HG03565 (cell line): ENCODE data around the gene RITA1.
A peak's percentile ranks its signal among the peaks of the same experiment; 100 is the strongest.

Experiments
- ATAC-seq: cut with Tn5 transposase; IDR thresholded peaks from one replicate; pipeline ENCODE4 v1.9.1; 2021; ENCODE audit warnings: mild to moderate bottlenecking, moderate library complexity; ENCODE audit not compliant: unreplicated experiment

Gene RITA1

GRCh38 chr12:113173081-113173698 is 12.3 kb upstream of the RITA1 start:
- ATAC-seq: peak; percentile 51

- ATAC-seq: no peak
Observed at GRCh38 chr12:113174461-113175384, 10.8 kb upstream of the RITA1 start.

- ATAC-seq: no peak
Observed at GRCh38 chr12:113179023-113179422, 6.5 kb upstream of the RITA1 start.

GRCh38 chr12:113180333-113180732 is 5.2 kb upstream of the RITA1 start:
- ATAC-seq: no peak

- ATAC-seq: no peak
Observed at GRCh38 chr12:113181975-113182374, 3.5 kb upstream of the RITA1 start.

GRCh38 chr12:113183030-113183589 is 2.4 kb upstream of the RITA1 start:
- ATAC-seq: no peak

GRCh38 chr12:113184098-113184899 is 1.2 kb upstream of the RITA1 start:
- ATAC-seq: peak; percentile 24

GRCh38 chr12:113184900-113185179 is 681 bp upstream of the RITA1 start:
- ATAC-seq: peak; percentile 66

- ATAC-seq: no peak
Observed at GRCh38 chr12:113186033-113186365, 478 bp downstream of the RITA1 start.

GRCh38 chr12:113186666-113187325 is 1.3 kb downstream of the RITA1 start:
- ATAC-seq: no peak

GRCh38 chr12:113189361-113189760 is 3.8 kb downstream of the RITA1 start:
- ATAC-seq: no peak

GRCh38 chr12:113190761-113191160 is 5.2 kb downstream of the RITA1 start:
- no peak for ATAC-seq

- no peak for ATAC-seq
Observed at GRCh38 chr12:113191227-113191626, 5.7 kb downstream of the RITA1 start.

- no peak for ATAC-seq
Observed at GRCh38 chr12:113194971-113195391, 9.5 kb downstream of the RITA1 start.

- no peak for ATAC-seq
Observed at GRCh38 chr12:113195598-113195997, 10.1 kb downstream of the RITA1 start.

- no peak for ATAC-seq
Observed at GRCh38 chr12:113196582-113196981, 11.1 kb downstream of the RITA1 start.

GRCh38 chr12:113196990-113197389 is 11.5 kb downstream of the RITA1 start:
- ATAC-seq: peak; percentile 59

GRCh38 chr12:113197518-113198077 is 12.1 kb downstream of the RITA1 start:
- no peak for ATAC-seq

- no peak for ATAC-seq
Observed at GRCh38 chr12:113198296-113198695, 12.8 kb downstream of the RITA1 start.

GRCh38 chr12:113200021-113200797 is 14.7 kb downstream of the RITA1 start:
- ATAC-seq: no peak
